ENCODE data around the gene SLCO1C1. TPM values are rescaled to one million over a fixed set of nuclear protein-coding genes. Genes with fewer than 3 reads are reported as not detected.

SLCO1C1 gene
- total RNA-seq, 1 donor from 2014 or later = not detected

DNA sequence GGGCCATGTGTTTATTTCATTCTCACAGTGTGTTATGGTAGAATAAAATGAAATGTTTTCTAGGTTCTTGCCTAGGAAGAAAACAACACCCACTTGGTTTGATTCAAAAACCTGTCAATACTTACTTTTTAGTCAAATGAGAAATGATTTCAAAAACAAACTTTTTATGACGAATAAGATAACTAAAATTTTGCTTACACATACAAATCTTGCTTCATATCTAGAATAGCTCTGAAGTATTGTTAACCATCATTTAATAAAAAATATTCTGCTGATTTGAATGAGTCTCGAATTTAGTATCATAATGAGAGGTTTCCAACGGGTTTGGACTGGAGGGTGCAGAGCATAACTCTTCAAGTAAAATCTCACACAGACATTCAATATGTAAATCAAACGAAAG lies 23.2 kb downstream of the SLCO1C1 start:
- TF ChIP-seq, protein P1, sequence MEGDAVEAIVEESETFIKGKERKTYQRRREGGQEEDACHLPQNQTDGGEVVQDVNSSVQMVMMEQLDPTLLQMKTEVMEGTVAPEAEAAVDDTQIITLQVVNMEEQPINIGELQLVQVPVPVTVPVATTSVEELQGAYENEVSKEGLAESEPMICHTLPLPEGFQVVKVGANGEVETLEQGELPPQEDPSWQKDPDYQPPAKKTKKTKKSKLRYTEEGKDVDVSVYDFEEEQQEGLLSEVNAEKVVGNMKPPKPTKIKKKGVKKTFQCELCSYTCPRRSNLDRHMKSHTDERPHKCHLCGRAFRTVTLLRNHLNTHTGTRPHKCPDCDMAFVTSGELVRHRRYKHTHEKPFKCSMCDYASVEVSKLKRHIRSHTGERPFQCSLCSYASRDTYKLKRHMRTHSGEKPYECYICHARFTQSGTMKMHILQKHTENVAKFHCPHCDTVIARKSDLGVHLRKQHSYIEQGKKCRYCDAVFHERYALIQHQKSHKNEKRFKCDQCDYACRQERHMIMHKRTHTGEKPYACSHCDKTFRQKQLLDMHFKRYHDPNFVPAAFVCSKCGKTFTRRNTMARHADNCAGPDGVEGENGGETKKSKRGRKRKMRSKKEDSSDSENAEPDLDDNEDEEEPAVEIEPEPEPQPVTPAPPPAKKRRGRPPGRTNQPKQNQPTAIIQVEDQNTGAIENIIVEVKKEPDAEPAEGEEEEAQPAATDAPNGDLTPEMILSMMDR (IDR thresholded peaks at IDR 0.05; ENCODE audit: insufficient read depth, low read length, poor library complexity, severe bottlenecking) = no peak
- H3K4me3 ChIP-seq (ENCODE audit: low read depth, low read length) = no peak overlapping the region
- no peaks in the 10 kb centered on the region for H3K27me3 ChIP-seq (ENCODE audit: control insufficient read depth, insufficient read depth, low read length)
- no peak for DNase-seq (ENCODE audit: low read depth)
- no peaks in the 10 kb centered on the region for H3K36me3 ChIP-seq (ENCODE audit: control insufficient read depth, insufficient read depth, low read length)

DNA sequence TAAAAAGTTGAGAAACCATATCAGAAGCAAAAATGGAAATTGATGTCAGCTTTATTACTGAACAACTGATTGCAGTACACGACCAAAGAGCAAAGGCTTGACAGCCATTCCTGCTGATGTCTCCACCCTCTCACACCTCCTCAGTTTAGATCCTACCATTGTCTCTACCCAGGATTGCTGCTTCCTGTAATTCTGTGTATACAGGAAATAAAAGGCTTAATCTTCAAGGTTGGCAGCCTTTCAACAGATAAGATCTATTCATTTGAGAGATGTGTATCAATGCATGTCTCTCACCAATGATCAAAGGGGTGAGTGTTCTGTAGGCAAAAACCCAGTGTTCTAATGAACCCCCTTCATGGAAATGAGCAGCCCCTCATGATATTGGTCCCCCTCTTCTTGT lies 27.0 kb downstream of the SLCO1C1 start:
- DNase-seq (ENCODE audit: low read depth) = no peak
- H3K4me3 ChIP-seq (ENCODE audit: low read depth, low read length) = no peak overlapping the region
- no peaks in the 10 kb centered on the region for H3K36me3 ChIP-seq (ENCODE audit: control insufficient read depth, insufficient read depth, low read length)
- no peaks in the 10 kb centered on the region for H3K27me3 ChIP-seq (ENCODE audit: control insufficient read depth, insufficient read depth, low read length)
- TF ChIP-seq, protein P1 (IDR thresholded peaks at IDR 0.05; ENCODE audit: insufficient read depth, low read length, poor library complexity, severe bottlenecking) = no peak

DNA sequence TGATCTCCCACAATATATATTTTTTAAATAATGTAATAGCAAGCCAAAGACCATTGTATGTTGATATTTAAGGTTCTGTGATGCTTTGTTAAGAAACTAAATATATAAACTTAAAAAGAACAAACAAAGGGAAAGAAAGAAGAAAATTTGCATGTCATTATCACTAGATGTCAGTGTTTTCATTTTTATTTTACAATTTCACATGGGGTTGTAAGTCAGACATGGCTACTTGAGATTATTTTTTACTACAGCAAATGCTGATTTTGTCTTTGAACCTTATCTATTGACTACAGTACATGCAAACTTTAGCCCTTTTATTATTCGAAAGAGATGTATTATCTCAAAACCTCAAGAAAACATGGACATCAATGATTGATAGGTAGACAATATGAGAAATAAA lies 36.1 kb downstream of the SLCO1C1 start:
- TF ChIP-seq, protein P1 (IDR thresholded peaks at IDR 0.05; ENCODE audit: insufficient read depth, low read length, poor library complexity, severe bottlenecking) = no peak
- Histone ChIP-seq H3K36me3 (ENCODE audit: control insufficient read depth, insufficient read depth, low read length) (no peaks in the 10 kb centered on the region), H3K4me3 (ENCODE audit: low read depth, low read length) (no peak overlapping the region), H3K27me3 (ENCODE audit: control insufficient read depth, insufficient read depth, low read length) (no peaks in the 10 kb centered on the region)
- DNase-seq (ENCODE audit: low read depth) = no peak

DNA sequence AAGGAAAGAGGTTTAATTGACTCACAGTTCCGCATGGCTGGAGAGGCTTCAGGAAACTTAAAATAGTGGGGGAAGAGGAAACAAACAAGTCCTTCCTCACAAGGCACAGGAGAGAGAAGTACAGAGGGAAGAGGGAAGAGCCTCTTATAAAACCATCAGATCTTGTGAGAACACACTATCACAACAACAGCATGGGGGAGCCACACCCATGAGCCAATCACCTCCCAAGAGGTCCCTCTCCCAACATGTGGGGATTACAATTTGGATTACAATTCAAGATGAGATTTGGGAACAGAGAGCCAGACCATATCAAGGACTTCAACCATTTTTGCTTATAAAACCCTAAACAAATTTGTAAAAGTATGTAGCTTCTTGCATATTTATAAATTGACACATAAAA lies 45.8 kb downstream of the SLCO1C1 start:
- Histone ChIP-seq H3K36me3 (ENCODE audit: control insufficient read depth, insufficient read depth, low read length) (no peaks in the 10 kb centered on the region), H3K4me3 (ENCODE audit: low read depth, low read length) (no peak overlapping the region), H3K27me3 (ENCODE audit: control insufficient read depth, insufficient read depth, low read length) (no peaks in the 10 kb centered on the region)
- TF ChIP-seq, protein P1 (IDR thresholded peaks at IDR 0.05; ENCODE audit: insufficient read depth, low read length, poor library complexity, severe bottlenecking) = no peak
- no peak for DNase-seq (ENCODE audit: low read depth)

DNA sequence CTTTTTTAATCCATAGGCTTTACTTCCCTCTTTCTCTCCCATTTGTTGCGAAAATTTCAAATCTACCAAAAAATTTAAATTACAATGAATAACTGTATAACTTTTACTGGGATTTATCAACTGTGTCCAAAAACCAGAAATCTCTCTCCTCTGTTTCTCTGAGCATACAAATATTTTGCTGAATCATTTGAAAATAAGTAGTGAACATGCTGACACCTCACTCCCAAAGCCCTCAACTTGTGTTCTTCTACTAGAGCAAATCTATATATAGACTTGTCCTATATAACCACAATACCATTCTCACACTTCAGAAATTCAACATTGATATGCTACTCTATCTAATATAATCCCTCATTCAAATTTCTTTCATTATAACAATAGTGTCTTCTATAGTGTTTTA lies 53.1 kb downstream of the SLCO1C1 start:
- H3K36me3 ChIP-seq (ENCODE audit: control insufficient read depth, insufficient read depth, low read length) = no peaks in the 10 kb centered on the region
- no peak for DNase-seq (ENCODE audit: low read depth)
- no peak overlapping the region for H3K4me3 ChIP-seq (ENCODE audit: low read depth, low read length)
- TF ChIP-seq, protein P1 (IDR thresholded peaks at IDR 0.05; ENCODE audit: insufficient read depth, low read length, poor library complexity, severe bottlenecking) = no peak
- no peaks in the 10 kb centered on the region for H3K27me3 ChIP-seq (ENCODE audit: control insufficient read depth, insufficient read depth, low read length)

DNA sequence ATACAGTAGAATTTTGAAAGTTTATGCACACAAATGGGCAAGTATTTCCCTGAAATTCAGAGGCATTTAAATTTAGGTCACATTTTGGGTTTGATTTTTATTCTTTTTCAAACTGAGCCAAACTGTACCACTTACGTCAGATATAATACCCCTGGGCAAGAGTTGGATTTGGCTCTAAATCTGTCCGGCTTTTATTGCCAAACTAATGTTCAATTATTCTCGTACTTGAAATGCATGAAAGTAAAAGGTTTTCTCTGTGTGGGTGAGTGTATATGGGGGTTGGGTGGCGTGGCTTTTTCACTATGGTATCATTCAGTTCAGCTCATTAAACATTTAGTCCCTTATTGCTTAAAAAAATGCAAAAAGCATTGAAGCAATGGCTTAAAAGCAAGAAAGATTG lies 55.9 kb downstream of the SLCO1C1 start:
- no peaks in the 10 kb centered on the region for H3K27me3 ChIP-seq (ENCODE audit: control insufficient read depth, insufficient read depth, low read length)
- TF ChIP-seq, protein P1 (IDR thresholded peaks at IDR 0.05; ENCODE audit: insufficient read depth, low read length, poor library complexity, severe bottlenecking) = no peak
- no peak overlapping the region for H3K4me3 ChIP-seq (ENCODE audit: low read depth, low read length)
- H3K36me3 ChIP-seq (ENCODE audit: control insufficient read depth, insufficient read depth, low read length) = no peaks in the 10 kb centered on the region
- DNase-seq (ENCODE audit: low read depth) = no peak

All from kidney epithelial cell (primary cell).